Uterus (tissue), 4 donors: Measurements from ENCODE around the gene MRPS5. TPM values are rescaled to one million over a fixed set of nuclear protein-coding genes. Genes with fewer than 3 reads are reported as not detected.
"Not testable (repeated sequence)": the region's sequence is repeated elsewhere in the genome, so short reads cannot be mapped to it uniquely, and the experiment has no call there.

Experiments used
- DNase-seq, 2 donors: peaks; one replicate each; pipeline ENCODE4 v3.0.0-alpha.2; 2019 to 2020
- H3K27ac ChIP-seq, 2 donors: fragments of 200-600 bp; sonication (generic); 1 replicate in 1 of 2; 2 replicates in 1 of 2; pipeline ENCODE4 v1.5.1; 2016 to 2018
- H3K27me3 ChIP-seq, 2 donors: fragments of 200-600 bp; sonication (generic); one replicate each; pipeline ENCODE4 v1.5.1; 2018 to 2019; ENCODE audit warnings: control low read depth in 1 of 2
- H3K36me3 ChIP-seq, 2 donors: fragments of 200-600 bp; sonication (generic); one replicate each; pipeline ENCODE4 v1.5.1; 2019; ENCODE audit warnings: control low read depth in 1 of 2
- H3K4me1 ChIP-seq, 2 donors: fragments of 200-600 bp; sonication (generic); one replicate each; pipeline ENCODE4 v1.5.1; 2018 to 2019; ENCODE audit warnings: control low read depth in 1 of 2
- H3K4me3 ChIP-seq, 2 donors: fragments of 200-600 bp; sonication (generic); 1 replicate in 1 of 2; 2 replicates in 1 of 2; pipeline ENCODE4 v1.5.1; 2018 to 2019; ENCODE audit warnings: mild to moderate bottlenecking in 1 of 2
- H3K9me3 ChIP-seq, 2 donors: fragments of 200-600 bp; sonication (generic); one replicate each; pipeline ENCODE4 v1.5.1; 2019; ENCODE audit warnings: control low read depth in 1 of 2
- CTCF ChIP-seq, 4 experiments: fragments of 200-600 bp in 2 of 4; fragments of 450-650 bp in 2 of 4; sonication (generic) in 2 of 4; IDR thresholded peaks; one replicate each; pipeline ENCODE4 v1.5.1; 2016 to 2019; ENCODE audit warnings: antibody characterized with exemption in 4 of 4, mild to moderate bottlenecking in 2 of 4, moderate library complexity in 1 of 4
- POLR2A ChIP-seq, 2 donors: fragments of 450-650 bp; IDR thresholded peaks; one replicate each; pipeline ENCODE4 v1.6.1; 2016; ENCODE audit warnings: antibody characterized with exemption in 2 of 2, mild to moderate bottlenecking in 1 of 2, moderate library complexity in 1 of 2
- intact Hi-C: fragments of 100-400 bp; cut with DNase I; formaldehyde crosslinking; loops from one replicate; pipeline ENCODE4 v1.15.1; 2023; ENCODE audit warnings: low total_unique reads
- total RNA-seq, 4 donors: library from RNA; depleted of rRNA in 3 of 4; stranded (reverse); fragments of >200 nt in 3 of 4; gene quantifications; one replicate each; pipeline versions ENCODE4 v1.1.0 to v1.2.4, GENCODE V29; 2014 to 2023
- donor health status: DM: yes; HTN: yes; CAD: no.

Gene MRPS5
- total RNA-seq, 4 donors from 2014 or later = 7.2 to 50.3 (median 28.6) TPM

- no peak for TF ChIP-seq CTCF (IDR thresholded peaks at IDR 0.05)
- TF ChIP-seq POLR2A (IDR thresholded peaks at IDR 0.05) = no peak
- Histone ChIP-seq H3K9me3 (no peaks in the 10 kb centered on the region), H3K4me1 (no peaks in the 10 kb centered on the region), H3K27me3 (no peaks in the 10 kb centered on the region), H3K27ac (no peak overlapping the region), H3K4me3 (no peak overlapping the region), H3K36me3 (no peaks in the 10 kb centered on the region)
- DNase-seq = no peak
- intact Hi-C loops = no loop called here
Observed at GRCh38 chr2:95099910-95100309, 21.7 kb downstream of the MRPS5 start.

GRCh38 chr2:95098273-95098672 lies 23.3 kb downstream of the MRPS5 start:
- intact Hi-C loops, H3K36me3 ChIP-seq, DNase-seq: not testable (repeated sequence)

GRCh38 chr2:95091885-95092555 lies 29.6 kb downstream of the MRPS5 start:
- intact Hi-C loops = no loop called here
- no peak for DNase-seq
- H3K27ac ChIP-seq = no peak overlapping the region
- no peaks in the 10 kb centered on the region for H3K27me3 ChIP-seq
- TF ChIP-seq POLR2A (IDR thresholded peaks at IDR 0.05) (no peak), CTCF (IDR thresholded peaks at IDR 0.05) (no peak)
- H3K4me1 ChIP-seq = no peaks in the 10 kb centered on the region
- H3K4me3 ChIP-seq = no peak overlapping the region
- no peaks in the 10 kb centered on the region for H3K36me3 ChIP-seq
- H3K9me3 ChIP-seq = no peaks in the 10 kb centered on the region

More at GRCh38 chr2:95098273-95098672, 23.3 kb downstream of the MRPS5 start:
- H3K9me3 ChIP-seq, H3K27me3 ChIP-seq, H3K4me1 ChIP-seq, H3K27ac ChIP-seq, H3K4me3 ChIP-seq: not testable (repeated sequence)

- Histone ChIP-seq H3K27ac (no peak overlapping the region), H3K27me3 (no peaks in the 10 kb centered on the region), H3K4me3 (no peak overlapping the region), H3K36me3 (no peaks in the 10 kb centered on the region), H3K9me3 (no peaks in the 10 kb centered on the region), H3K4me1 (no peaks in the 10 kb centered on the region)
- DNase-seq = no peak
- no peak for TF ChIP-seq POLR2A (IDR thresholded peaks at IDR 0.05)
- TF ChIP-seq CTCF (IDR thresholded peaks at IDR 0.05) = no peak
- intact Hi-C loops = no loop called here
Observed at GRCh38 chr2:95087379-95087778, 34.2 kb downstream of the MRPS5 start.

GRCh38 chr2:95086017-95086416 lies 35.6 kb downstream of the MRPS5 start:
- intact Hi-C loops = no loop called here
- no peaks in the 10 kb centered on the region for H3K4me1 ChIP-seq
- H3K27me3 ChIP-seq = no peaks in the 10 kb centered on the region
- H3K4me3 ChIP-seq = no peak overlapping the region
- DNase-seq = no peak
- H3K9me3 ChIP-seq = no peaks in the 10 kb centered on the region
- H3K27ac ChIP-seq = no peak overlapping the region
- no peaks in the 10 kb centered on the region for H3K36me3 ChIP-seq
- TF ChIP-seq POLR2A (IDR thresholded peaks at IDR 0.05) (no peak), CTCF (IDR thresholded peaks at IDR 0.05) (no peak)

- TF ChIP-seq POLR2A (IDR thresholded peaks at IDR 0.05) (no peak), CTCF (IDR thresholded peaks at IDR 0.05) (no peak)
- H3K9me3 ChIP-seq = no peaks in the 10 kb centered on the region
- DNase-seq = no peak
- intact Hi-C loops = no loop called here
- H3K4me1 ChIP-seq = no peaks in the 10 kb centered on the region
- H3K27me3 ChIP-seq = no peaks in the 10 kb centered on the region
- H3K27ac ChIP-seq = no peak overlapping the region
- no peaks in the 10 kb centered on the region for H3K36me3 ChIP-seq
- no peak overlapping the region for H3K4me3 ChIP-seq
Observed at GRCh38 chr2:95082477-95082876, 39.1 kb downstream of the MRPS5 start.
